Forelimb muscle (tissue), 1 donor: Measurements from ENCODE around the gene EPGN. TPM values are rescaled to one million over a fixed set of nuclear protein-coding genes. Genes with fewer than 3 reads are reported as not detected.

Source experiments
- DNase-seq: peaks from one replicate; pipeline ENCODE4 v3.0.0-alpha.2; 2013; ENCODE audit warnings: low read depth
- polyA plus RNA-seq: library from polyadenylated mRNA; unstranded; fragments of 120-200 nt; gene quantifications from one replicate; pipeline ENCODE4 v1.2.1, GENCODE V29; 2013; ENCODE audit not compliant: insufficient read length

Gene EPGN
- polyA plus RNA-seq, 1 donor = 0.32 TPM

DNA sequence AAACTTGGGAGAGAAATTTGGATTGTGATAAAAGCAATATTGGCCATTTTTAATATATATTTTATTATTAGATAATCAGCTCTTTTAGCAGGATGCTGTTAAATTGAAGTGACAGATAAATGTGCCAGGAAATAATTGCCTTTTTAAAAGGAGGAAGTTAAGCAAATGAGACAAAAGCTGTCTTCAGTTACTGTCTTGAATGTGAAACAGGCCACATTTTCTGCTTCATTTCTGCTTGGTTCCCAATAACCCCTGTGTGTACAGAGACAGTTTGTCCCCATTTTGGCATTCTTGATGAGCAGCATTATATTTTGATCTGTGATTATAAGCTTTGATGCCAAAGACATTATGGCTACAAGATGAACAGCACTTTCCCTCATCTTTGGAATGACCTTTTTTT lies 953 bp downstream of the EPGN start:
- no peak for DNase-seq

DNA sequence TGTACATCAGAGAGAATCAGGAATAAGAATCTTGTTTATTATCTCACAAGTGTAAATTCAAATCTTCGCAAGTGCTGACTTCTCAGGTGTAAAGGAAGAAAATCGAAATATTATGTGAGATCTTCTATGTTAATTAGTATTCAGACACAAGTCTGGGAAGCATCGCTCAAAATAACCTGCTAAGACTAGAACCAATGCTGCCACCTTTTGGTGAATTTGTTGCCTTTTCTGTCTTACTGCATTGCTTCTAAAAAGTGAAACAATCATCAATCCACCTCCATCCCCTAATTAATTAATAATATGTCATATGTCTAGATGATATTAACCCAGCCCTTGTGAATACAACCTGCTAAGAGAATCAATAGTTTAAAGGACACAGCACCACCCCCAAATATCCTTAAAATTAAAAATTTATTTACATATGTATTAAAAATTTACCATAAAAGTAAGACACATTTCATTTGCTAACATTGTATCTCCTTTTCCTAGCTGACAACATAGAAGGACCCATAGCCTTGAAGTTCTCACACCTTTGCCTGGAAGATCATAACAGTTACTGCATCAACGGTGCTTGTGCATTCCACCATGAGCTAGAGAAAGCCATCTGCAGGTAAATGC lies 3.5 kb downstream of the EPGN start:
- DNase-seq = no peak

DNA sequence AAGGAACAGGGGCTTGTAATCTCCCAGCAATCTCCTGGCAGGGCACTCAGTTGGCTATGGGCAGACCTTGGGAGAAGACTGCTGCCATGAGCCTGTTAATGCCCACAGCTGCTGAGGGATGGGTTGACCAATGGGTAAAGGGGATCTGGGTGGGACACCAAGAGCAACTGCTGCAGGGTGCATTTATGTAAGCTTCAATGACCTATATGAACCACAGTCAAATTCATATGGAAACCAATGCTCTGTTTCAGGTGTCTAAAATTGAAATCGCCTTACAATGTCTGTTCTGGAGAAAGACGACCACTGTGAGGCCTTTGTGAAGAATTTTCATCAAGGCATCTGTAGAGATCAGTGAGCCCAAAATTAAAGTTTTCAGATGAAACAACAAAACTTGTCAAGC lies 6.1 kb downstream of the EPGN start:
- DNase-seq = no peak

DNA sequence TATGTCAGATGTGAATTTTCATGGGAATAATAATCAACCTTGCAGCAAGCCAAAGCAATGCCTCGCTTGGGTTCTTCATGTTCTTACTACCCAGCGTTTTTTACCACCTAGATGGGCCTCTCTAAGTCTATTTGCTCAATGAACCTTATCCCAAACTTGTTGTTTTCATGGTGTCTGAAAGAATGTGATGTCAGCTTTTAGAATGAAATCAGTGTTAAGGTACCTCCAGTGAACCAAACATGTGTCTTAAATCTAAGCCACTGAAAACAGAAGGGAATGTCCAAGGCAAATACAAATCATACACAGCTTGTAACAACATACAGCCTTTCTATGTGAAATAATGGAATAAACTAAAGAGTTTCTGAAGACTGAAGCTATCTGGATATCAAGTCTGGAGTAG lies 6.7 kb downstream of the EPGN start:
- DNase-seq = no peak

DNA sequence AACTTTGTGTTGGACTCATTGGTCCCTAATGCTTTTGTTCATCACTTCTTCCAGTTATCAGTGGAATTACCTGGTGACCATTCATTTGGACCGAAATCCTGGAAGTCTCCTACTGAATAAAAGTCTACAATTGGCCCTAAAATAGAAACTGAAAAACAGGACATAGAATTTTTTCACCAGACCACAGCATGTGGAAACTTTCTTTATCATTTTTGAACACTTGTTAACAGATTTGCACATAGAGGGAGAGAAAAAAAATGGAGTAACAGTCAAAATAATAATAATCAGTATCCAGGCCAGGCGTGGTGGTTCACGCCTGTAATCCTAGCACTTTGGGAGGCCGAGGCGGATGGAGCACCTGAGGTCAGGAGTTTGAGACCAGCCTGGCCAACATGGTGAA lies 7.1 kb downstream of the EPGN start:
- no peak for DNase-seq

DNA sequence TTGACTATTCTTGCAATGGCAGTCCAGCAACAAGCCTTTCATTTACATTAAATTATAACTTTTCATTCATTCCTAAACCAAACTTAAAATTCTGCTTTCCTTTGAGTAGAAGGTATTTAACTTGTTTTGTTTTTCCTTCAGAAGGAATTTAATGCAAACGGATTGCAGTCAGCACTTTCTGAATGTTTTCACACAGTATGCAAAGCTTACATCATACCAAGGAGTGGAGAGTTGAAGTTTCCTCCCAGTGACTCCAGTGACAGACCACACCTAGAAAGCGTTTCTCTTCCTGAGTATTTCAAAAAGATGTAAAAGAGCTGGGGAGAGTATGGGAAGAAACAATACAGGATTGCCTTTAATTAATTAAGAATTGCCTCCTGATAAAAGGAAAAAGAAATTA lies 8.1 kb downstream of the EPGN start:
- DNase-seq = no peak

DNA sequence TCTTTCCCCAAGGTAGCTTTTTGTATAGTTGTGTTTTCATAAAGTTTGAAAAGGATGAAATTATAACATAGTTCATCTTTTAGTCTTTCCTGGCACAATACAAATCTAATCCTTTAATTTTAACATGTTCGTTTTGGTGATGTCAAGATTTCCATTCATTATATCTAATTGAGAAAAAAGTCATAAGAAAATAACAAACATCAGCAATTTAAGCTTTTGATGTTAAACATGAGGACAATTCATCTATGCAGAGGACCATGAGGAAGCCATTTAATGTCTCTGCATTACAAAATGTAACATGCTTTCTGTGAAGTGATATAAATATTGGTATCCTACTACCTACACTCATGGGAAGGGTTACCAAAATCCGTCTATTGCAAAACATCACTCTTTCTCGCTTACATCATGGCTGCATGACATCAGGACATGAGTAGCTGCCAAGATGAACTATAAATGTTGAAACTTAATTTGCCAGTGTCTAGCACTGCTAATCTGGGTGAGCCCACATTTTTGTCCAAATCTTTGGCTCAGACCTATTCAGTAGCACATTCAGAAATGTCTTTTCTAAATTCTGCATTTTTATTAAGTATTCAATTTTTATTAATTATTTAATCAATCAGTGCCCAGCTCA lies 9.5 kb downstream of the EPGN start:
- DNase-seq = no peak

DNA sequence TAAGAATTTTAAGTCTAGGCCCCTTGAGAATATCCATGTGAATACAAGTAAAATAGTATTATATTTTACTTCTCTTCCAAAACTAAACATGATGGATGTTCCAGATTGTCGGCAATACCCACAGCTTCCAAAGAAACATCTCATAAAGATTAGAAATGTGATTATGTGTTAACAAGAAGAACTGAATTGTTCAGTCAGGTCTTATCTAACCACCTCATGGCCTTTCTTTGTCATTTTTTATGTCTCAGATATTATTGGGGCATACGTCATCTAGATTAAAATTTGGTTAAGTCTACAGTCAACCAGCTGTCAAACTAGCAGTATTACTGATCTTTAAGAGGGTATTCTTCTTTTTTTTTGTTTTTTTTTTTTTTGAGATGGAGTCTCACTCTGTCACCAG lies 10.0 kb downstream of the EPGN start:
- DNase-seq = no peak

DNA sequence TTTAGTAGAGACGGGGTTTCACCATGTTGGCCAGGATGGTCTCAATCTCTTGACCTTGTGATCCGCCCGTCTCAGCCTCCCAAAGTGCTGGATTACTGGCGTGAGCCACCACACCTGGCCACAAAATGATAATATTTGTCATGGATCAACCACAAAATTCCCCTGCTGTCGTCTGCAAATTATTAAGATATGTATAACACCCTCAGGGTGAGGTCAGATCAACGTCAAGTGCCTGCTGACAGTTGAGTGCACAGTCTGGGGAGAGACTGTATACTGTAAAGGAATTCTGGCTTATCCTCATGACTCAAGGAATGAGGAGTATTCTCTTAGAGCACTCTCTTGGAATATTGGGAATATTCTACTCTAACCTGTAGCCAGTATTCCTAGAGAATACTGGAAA lies 11.2 kb downstream of the EPGN start:
- no peak for DNase-seq

DNA sequence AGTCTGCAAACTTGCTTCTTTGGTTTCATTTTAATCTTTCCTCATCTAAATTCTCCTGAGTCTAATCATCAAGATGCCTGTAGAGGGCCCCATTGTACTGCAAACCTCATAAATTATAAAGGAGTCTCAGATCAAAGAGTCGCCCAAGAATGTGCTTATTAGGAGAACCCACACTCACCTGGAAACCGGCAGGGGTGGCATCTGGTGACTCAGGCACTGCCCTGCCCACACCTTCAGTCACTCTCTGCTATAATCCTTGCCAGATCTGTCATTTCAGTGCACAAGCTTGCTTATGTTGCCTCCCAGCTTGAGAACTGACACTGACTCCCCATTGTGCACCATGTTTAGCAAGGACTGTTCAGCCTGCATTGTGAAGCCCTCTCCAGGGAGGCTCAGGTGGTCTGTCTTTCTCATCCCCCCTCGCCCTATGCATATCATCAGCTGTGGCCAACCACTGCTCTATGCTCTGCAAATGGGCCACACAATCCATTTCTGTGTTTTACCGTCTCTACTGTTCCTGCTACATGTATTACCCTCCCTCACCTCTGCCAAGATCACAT lies 12.4 kb downstream of the EPGN start:
- no peak for DNase-seq

DNA sequence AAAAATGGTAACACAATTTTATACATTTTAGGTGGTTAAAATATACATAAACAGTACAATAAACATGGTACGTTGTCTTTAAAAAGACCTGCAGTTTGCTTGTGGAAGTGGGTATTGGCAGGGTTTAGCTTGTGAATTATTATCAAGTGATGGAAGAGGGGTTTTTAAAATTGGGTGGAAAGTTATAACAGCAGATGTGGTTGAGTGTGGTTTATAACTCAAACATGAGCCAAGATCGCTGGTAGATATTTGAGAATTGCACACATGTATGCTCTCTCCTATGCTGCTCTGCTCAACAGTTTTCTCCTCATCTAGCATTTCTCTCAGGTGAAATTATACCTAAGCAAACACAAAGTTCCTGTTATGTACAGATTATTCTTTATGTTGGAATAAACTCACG lies 14.0 kb downstream of the EPGN start:
- no peak for DNase-seq

DNA sequence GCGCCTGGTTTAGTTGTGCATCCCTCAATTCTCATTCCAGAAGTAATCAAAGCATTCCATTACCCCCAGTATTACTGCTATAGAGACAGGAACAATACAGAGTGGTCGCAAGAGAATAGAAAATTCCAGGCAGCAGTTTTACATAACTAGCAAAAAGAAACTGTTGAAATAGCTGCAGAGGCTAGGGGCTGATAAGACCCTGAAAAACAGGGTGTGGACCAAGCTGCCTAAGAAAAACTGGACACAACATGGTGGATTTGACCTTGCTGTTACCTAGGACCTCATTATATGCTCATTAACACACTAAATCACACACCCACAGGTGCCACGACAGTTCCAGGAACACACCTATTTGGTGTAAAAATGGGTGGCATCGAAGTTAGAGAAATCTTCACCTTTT lies 15.4 kb downstream of the EPGN start:
- no peak for DNase-seq

DNA sequence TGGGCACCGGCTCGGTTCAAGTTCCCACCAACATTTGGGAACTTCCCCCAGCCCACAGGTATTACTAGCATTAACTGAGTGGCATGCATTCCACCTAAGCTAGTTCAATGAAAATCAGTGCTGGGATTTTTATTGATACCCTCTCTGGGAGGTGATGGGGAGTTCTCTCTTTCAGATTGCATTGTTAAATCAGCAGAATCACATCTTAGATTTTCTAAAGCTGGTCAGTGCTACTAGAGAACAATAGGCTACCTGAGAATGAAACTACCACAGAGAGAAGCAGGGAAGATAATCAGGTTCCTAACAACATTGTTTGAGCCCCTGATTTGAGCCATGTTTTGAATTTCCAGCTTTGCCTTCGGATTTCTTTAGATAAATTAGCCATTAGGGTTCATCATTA lies 16.0 kb downstream of the EPGN start:
- DNase-seq = no peak

DNA sequence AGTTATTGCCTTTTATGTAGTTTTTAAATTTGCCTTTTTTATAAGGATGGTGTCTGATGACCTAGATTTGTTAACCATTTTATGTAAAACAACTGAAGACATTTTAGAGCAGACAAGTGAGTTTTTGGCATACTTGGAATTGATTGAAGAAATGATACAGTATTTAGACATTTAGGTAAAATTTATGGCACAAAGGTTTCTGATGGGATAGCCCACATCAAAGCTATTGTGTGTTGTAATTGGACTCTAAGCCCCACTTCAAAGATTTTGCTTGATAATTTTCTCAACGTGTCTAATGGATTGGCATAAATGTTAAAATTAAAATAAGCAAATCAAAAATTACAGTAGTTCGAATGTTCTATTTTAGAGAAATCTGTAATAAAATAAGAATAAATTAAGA lies 17.6 kb downstream of the EPGN start:
- no peak for DNase-seq

DNA sequence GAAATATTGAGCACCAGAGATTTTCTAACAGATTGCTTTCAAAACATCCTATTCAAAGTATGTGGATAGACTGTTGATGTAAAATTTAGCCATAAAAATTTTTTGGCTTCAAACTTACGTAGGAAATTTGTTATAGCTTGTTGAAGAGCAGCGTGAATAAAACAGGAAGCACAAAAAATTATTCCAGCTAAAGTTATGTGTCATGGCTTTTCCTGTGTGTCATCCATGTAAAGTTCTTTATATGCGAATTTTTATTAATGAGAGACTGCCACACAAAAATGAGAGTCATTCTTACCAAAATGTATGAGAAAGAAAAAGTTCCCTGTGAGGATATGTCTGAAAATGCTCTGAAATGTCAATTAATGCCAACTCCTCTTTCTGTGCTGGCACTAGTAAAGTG lies 19.5 kb downstream of the EPGN start:
- DNase-seq = no peak

DNA sequence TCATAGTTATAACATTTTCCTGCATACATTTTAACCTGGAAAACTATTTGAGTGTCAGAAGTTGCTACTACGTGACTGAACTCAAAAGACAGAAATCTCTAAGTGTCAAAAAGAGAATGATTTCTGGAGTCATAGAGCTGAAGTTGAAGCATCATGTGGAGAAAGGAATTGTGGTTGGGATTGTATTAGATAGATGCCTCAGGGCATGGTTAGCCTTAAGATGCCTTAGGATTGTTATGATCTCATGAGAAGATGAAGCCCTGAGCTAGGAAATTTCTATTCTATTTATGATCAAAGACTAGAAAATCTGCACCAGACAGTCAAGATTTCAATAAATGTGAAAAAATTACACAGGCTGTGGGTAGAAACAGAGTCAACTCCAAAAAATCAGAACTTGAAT lies 20.2 kb downstream of the EPGN start:
- no peak for DNase-seq

DNA sequence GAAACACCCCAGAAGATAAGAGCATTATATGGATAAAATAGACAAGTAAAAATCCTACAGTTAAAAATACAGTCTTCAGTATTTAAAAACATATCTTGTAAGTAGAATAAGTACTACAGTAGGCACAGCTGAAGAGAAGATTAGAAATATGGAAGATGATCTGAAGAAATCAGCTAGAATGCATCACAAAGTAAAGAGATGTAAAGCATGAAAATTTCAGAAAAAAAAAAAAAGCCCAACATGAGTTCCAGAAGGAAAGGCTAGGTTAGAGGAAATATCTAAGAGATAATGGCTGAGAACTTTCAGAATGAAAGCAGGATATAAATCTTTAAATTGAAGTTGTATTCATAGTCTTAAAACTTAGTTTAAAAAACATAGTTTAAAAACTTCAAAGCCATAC lies 21.0 kb downstream of the EPGN start:
- no peak for DNase-seq

DNA sequence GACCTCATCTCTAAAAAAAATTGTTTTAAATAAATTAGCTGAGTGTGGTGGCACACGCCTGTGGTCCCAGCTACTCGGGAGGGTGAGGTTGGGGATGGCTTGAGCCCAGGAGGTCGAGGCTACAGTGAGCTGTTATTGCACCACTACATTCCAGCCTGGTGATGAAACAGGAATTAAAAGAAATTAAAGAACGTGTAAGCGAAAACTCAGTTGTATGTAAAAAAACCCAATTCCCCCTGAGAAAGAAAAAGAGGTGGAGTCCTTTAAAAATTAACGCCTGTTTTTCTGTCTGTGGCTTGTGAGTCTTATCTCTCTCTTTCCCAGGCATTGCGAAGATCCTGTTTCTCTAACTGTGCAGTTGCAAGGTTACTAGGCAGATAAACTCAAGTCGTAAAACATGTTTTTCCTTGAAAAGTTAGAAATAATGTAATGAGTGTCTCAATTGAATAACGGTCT lies 22.1 kb downstream of the EPGN start:
- DNase-seq = no peak

DNA sequence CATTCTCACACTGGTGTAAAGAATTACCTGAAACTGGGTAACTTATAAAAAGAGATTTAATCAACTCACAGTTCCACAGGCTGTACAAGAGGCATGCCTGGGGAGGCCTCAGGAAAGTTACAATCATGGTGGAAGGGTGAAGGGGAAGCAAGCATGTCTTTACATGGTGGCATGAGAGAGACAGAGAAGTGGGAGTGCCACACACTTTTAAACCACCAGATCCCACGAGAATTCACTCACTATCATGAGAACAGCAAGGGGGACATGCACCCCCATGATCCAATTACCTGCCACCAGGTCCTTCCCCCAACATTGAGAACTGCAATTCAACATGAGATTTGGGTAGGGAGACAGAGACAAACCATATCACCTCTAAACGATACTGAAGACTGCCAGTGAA lies 23.0 kb downstream of the EPGN start:
- no peak for DNase-seq

DNA sequence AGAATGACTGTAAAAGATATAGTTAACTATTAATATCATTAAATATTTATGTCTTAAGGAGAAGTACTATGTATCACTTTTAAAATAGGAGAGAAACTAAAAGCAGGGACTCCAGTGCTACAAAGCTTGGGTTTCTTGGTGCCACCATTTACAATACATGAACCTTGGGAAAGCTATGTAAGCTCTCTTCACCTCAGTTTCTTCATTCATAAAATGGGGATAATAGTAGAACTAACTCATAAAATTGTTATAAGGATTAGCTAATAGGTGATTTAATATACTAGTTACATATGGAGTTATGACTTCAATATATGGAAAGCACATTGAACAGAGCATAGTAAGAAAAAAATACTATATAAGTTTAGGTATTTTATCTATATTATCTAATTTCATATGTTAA lies 23.7 kb downstream of the EPGN start:
- no peak for DNase-seq

DNA sequence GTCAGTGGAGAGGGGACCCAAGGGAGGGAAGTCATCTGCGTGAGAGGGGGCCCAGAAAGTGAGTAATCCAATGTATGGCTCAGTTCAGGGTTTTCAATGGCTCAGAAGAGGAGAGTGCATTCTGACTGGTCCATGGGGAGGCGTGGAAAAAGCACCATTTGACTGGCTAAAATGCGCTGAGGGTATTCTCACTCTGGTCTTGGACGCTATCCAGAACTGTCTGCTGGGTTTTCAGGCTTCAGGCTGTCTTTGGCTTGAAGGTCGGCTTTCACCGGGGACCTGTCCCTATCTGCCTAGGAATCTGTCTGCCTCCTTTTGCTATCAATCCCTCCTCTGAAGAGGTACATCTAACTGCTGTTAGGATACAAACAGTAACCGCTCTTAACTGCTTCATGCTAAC lies 26.4 kb downstream of the EPGN start:
- DNase-seq = no peak

DNA sequence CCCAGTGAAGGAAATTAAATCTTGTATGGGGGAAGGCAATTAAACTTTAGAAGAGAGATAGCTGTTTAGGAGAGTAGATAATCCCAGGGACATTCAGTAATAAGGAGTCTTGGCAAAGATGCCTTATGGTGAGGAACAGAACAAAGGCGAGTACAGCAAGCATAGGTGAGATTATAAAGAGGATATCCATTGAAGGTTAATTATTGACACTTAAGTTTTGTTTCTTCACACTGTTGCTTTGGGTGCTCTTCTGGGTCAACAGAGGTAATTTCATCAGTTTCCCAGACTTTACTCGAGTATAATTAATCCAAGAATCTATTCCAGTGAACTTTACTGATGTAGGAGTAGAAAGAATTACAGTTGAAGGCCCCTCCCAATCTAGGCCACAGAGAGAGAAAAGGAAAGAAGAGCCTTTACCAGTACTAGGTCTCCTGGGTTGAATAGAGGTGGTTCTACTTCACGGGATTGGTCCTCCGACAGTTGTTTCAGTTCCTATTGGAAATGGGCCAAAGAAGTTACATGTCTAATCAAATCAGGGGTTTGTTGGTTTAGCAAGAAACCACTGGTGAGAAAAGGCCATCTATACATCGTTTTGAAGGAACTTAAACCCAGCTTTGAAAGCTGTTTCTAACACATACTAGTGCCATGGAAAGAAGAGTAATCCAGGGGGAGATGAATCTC lies 27.2 kb downstream of the EPGN start:
- DNase-seq = no peak

DNA sequence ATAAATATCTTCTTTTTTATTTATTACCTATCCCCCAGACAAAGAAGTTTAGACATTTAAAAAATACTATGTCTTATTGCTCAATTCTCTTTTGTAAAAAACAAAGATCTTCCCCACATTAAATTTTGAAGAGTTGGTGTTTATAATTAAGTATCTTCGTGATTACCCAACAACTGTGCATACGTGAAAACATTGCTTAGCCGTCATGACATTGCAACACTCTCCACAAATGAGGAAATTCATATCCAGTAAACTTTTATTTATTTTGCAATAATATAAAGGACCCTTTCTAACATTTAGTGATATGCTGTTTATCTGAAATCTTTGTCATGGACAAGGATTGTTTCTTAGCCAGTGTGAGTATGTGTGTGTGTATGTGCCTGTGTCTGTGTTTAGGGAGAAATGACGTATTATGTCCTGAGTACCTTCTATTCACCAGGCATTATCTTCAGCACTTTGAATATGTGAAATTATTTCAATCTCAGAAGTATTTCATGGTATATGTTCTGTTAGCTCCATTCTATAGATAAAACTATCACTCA lies 30.6 kb downstream of the EPGN start:
- no peak for DNase-seq
